Measurements from ENCODE around the gene RPL18A.
A peak's percentile ranks its signal among the peaks of the same experiment; 100 is the strongest.

Gene RPL18A

GRCh38 chr19:17860331-17860992 is 752 bp downstream of the RPL18A start:
- Histone ChIP-seq H3K4me1 (ENCODE audit: insufficient read depth, low read length, poor library complexity, severe bottlenecking) (peaks cover 21% of the 10 kb centered on the region), H3K27me3 (ENCODE audit: insufficient read depth, low read length, poor library complexity, severe bottlenecking) (peaks cover 7% of the 10 kb centered on the region), H3K9me2 (replicated peaks; ENCODE audit: low read depth, low read length) (no peaks in the 10 kb centered on the region), H3K36me3 (ENCODE audit: insufficient read depth, low read length) (peaks cover 47% of the 10 kb centered on the region; the same call in 1 of the 2 replicates), H3K4me3 (ENCODE audit: low read length, poor library complexity, severe bottlenecking) (peak overlapping the region; percentile 98), H3K4me2 (ENCODE audit: low read depth, low read length, poor library complexity, severe bottlenecking) (peak overlapping the region; percentile 96), H2AFZ (ENCODE audit: low read length) (no peak overlapping the region), H4K20me1 (ENCODE audit: insufficient read depth, low read length, poor library complexity, severe bottlenecking) (peaks cover 42% of the 10 kb centered on the region), H3K9me3 (ENCODE audit: insufficient read depth, low read depth, low read length) (no peaks in the 10 kb centered on the region), H3F3A (ENCODE audit: low read depth) (no peaks in the 10 kb centered on the region; the same call in 1 of the 2 replicates), H3K79me2 (ENCODE audit: insufficient read depth, low read length) (peaks cover 42% of the 10 kb centered on the region), H3K9ac (ENCODE audit: low read depth, low read length, poor library complexity, severe bottlenecking) (peak overlapping the region; percentile 98)
- TF ChIP-seq CTCF (conservative IDR thresholded peaks at IDR 0.05; ENCODE audit: low read length) (no peak), EZH2phosphoT487 (IDR thresholded peaks at IDR 0.05; ENCODE audit: borderline replicate concordance) (no peak)

- Histone ChIP-seq H3F3A (ENCODE audit: low read depth) (no peaks in the 10 kb centered on the region; the same call in 1 of the 2 replicates), H3K9me2 (replicated peaks; ENCODE audit: low read depth, low read length) (no peaks in the 10 kb centered on the region), H4K20me1 (ENCODE audit: insufficient read depth, low read length, poor library complexity, severe bottlenecking) (peaks cover 42% of the 10 kb centered on the region), H3K9ac (ENCODE audit: low read depth, low read length, poor library complexity, severe bottlenecking) (peak overlapping the region; percentile 98), H3K9me3 (ENCODE audit: insufficient read depth, low read depth, low read length) (no peaks in the 10 kb centered on the region), H3K4me3 (ENCODE audit: low read length, poor library complexity, severe bottlenecking) (peak overlapping the region; percentile 98), H3K4me2 (ENCODE audit: low read depth, low read length, poor library complexity, severe bottlenecking) (peak overlapping the region; percentile 96), H2AFZ (ENCODE audit: low read length) (no peak overlapping the region), H3K36me3 (ENCODE audit: insufficient read depth, low read length) (peaks cover 48% of the 10 kb centered on the region; the same call in 1 of the 2 replicates), H3K4me1 (ENCODE audit: insufficient read depth, low read length, poor library complexity, severe bottlenecking) (peaks cover 21% of the 10 kb centered on the region), H3K27me3 (ENCODE audit: insufficient read depth, low read length, poor library complexity, severe bottlenecking) (peaks cover 7% of the 10 kb centered on the region), H3K79me2 (ENCODE audit: insufficient read depth, low read length) (peaks cover 42% of the 10 kb centered on the region)
- no peak for TF ChIP-seq CTCF (conservative IDR thresholded peaks at IDR 0.05; ENCODE audit: low read length)
- TF ChIP-seq EZH2phosphoT487 (IDR thresholded peaks at IDR 0.05; ENCODE audit: borderline replicate concordance) = no peak
Measured at GRCh38 chr19:17860993-17861360, 1.3 kb downstream of the RPL18A start.

GRCh38 chr19:17861542-17862402 is 2.1 kb downstream of the RPL18A start:
- Histone ChIP-seq H3F3A (ENCODE audit: low read depth) (no peaks in the 10 kb centered on the region; the same call in 1 of the 2 replicates), H2AFZ (ENCODE audit: low read length) (no peak overlapping the region), H3K9me3 (ENCODE audit: insufficient read depth, low read depth, low read length) (no peaks in the 10 kb centered on the region), H3K36me3 (ENCODE audit: insufficient read depth, low read length) (peaks cover 48% of the 10 kb centered on the region; the same call in 1 of the 2 replicates), H3K9me2 (replicated peaks; ENCODE audit: low read depth, low read length) (no peaks in the 10 kb centered on the region), H3K79me2 (ENCODE audit: insufficient read depth, low read length) (peaks cover 42% of the 10 kb centered on the region), H3K4me3 (ENCODE audit: low read length, poor library complexity, severe bottlenecking) (peak overlapping the region; percentile 98), H3K27me3 (ENCODE audit: insufficient read depth, low read length, poor library complexity, severe bottlenecking) (peaks cover 7% of the 10 kb centered on the region), H4K20me1 (ENCODE audit: insufficient read depth, low read length, poor library complexity, severe bottlenecking) (peaks cover 42% of the 10 kb centered on the region), H3K9ac (ENCODE audit: low read depth, low read length, poor library complexity, severe bottlenecking) (peak overlapping the region; percentile 98), H3K4me1 (ENCODE audit: insufficient read depth, low read length, poor library complexity, severe bottlenecking) (peaks cover 21% of the 10 kb centered on the region), H3K4me2 (ENCODE audit: low read depth, low read length, poor library complexity, severe bottlenecking) (peak overlapping the region; percentile 96)
- no peak for TF ChIP-seq EZH2phosphoT487 (IDR thresholded peaks at IDR 0.05; ENCODE audit: borderline replicate concordance)
- TF ChIP-seq CTCF (conservative IDR thresholded peaks at IDR 0.05; ENCODE audit: low read length) = no peak
